HG02610 (cell line): Measurements from ENCODE around the gene PLXNB1.
"Not testable (repeated sequence)": the region's sequence is repeated elsewhere in the genome, so short reads cannot be mapped to it uniquely, and the experiment has no call there.

ENCODE experiments used
- ATAC-seq: cut with Tn5 transposase; IDR thresholded peaks from one replicate; pipeline ENCODE4 v1.9.1; 2021; ENCODE audit warnings: mild to moderate bottlenecking, moderate library complexity; ENCODE audit not compliant: unreplicated experiment

PLXNB1 gene

GRCh38 chr3:48465531-48466378 lies 35.9 kb upstream of the PLXNB1 start:
- peak; percentile 81 for ATAC-seq

DNA sequence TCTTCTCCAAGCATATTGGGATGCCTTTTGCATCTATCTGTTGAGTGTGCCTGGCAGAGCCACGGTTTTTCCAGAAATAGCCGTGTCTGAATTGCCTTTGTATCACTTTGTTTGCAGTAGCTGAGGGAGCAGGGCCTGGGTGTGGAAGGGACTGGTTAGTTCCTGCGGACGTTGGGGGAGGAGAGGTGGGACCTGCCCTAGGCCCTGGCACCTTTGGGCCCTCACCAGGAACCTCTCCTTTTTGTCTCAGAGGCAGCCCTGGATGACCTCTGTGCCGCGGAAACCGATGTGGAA lies 35.3 kb upstream of the PLXNB1 start:
- ATAC-seq, result no peak

- no peak for ATAC-seq
These were observed 34.9 kb upstream of the PLXNB1 start for GRCh38 chr3:48464713-48465221.

DNA sequence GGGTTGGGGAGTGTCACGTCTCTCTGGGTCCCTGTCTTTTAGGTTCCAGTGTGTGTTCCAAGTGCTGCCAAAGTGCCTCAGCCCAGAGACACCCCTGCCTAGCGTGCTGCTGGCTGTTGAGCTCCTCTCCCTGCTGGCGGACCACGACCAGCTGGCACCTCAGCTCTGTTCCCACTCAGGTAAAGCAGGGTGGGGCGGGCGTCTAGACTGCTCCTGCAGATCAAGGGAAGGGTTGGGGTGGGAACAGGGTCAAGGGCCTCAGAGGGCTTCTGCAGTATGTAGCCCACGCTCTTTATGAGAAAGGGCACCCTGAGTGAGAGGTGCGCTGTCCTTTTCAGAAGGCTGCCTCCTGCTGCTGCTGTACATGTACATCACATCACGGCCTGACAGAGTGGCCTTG lies 33.8 kb upstream of the PLXNB1 start:
- ATAC-seq, result no peak

- not testable (repeated sequence) for ATAC-seq
These were observed 31.9 kb upstream of the PLXNB1 start for GRCh38 chr3:48461767-48462166.

DNA sequence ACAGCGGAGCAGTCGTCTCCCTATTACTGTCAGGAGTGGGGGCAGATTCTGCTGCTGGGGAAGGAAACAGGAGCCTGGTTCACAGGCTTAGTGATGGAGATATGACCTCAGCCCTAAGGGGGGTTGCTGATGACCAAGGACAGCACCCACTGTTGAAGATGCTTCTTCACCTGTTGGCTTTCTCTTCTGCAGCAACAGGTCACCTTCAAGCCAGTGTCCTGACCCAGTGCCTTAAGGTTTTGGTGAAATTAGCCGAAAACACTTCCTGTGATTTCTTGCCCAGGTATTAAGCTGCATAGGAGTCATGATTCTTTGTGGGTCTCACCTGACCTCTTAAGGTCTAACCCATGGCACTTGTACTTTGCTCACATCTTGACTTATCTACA lies 30.6 kb upstream of the PLXNB1 start:
- ATAC-seq, result no peak

- ATAC-seq, result no peak
These were observed 30.1 kb upstream of the PLXNB1 start for GRCh38 chr3:48459773-48460516.

- no peak for ATAC-seq
These were observed 29.4 kb upstream of the PLXNB1 start for GRCh38 chr3:48459331-48459730.

DNA sequence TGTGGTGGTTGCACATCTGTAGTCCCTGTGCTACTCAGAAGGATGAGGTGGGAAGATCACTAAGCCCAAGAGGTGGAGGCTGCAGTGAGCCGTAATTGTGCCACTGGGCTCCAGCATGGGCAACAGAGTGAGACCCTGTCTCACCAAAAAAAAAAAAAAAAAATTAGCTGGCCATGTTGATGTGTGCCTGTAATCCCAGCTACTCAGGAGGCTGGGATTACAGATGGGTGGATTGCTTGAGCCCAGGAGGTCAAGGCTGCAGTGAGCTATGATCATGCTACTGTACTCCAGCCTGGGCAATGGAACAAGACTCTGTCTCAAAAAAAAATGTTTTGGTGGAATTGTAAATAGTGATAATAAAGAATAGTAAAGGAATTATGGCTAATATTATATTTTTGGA lies 26.6 kb upstream of the PLXNB1 start:
- ATAC-seq, result no peak

DNA sequence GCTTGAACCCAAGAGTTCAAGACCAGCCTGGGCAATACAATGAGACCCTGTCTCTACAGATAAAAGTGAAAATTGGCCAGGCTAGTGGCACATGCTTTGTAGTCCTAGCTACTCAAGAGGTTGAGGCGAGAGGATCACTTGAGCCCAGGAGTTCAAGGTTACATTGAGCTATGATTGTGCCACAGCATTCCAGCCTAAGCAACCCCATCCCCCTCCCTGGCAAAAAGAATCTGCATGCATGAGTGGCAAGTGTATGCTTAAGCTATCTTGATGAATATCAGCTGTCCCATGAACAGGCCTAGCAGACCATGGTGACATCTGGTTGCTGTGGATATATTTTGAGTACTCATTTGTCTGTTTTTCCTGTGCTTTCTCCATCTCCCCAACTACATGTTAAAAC lies 21.4 kb upstream of the PLXNB1 start:
- no peak for ATAC-seq

DNA sequence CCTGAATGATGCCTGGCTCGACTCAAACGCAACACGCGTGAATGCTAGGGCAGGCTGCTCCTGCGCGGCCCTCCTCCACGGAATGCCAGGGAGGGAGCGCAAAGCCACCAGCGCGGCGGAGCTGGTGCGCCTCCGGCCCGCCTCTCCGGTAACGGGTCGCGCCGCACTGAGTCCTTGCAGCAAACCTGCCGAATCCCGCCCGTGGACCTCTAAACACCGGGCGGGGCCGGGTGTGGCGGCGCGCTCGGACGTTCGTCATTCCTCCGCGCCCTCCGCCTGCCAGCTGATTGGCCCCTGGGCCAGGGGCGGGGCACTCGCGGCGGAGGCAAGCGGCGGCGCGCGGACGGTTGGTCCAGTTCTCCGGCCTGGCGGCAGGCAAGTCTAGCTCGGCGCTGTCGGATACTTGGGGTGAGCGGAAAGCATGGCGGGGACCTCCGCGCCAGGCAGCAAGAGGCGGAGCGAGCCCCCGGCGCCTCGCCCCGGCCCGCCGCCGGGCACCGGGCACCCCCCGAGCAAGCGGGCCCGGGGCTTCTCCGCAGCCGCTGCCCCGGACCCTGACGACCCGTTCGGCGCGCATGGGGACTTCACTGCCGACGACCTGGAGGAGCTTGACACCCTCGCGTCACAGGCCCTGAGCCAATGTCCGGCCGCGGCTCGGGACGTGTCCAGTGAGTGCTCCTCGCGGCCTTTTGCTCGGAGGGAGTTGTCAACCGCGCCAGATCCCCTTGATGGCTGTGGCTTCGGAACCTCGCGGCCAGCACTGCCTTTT lies 16.7 kb upstream of the PLXNB1 start, which contains the start of gene ATRIP:
TSS of gene ATRIP (plus strand) at position 313 of the 769 bp plus-strand sequence. CDS start at position 422, 109 bp downstream.
- ATAC-seq, result peak; percentile 87

- no peak for ATAC-seq
These were observed 16.1 kb upstream of the PLXNB1 start for GRCh38 chr3:48446043-48446424.

- no peak for ATAC-seq
These were observed 15.5 kb upstream of the PLXNB1 start for GRCh38 chr3:48445277-48445882.

DNA sequence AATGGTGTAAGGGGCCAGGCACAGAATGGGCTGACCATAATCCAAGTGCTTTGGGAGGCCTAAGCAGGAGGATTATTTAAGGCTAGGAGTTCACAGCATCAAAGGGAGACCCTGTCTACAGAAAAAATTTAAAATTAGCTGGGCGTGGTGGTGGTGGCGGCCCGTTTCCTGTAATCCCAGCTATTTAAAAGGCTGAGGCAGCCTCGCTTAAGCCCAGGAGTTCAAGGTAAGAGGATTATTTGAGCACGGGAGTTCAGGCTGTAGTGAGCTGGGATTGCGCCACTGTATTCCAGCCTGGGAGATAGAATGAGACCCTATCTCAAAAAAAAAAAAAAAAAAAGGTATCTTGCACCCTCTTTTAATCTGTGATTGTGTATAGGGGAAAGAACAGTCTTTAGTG lies 12.1 kb upstream of the PLXNB1 start:
- ATAC-seq, result no peak

DNA sequence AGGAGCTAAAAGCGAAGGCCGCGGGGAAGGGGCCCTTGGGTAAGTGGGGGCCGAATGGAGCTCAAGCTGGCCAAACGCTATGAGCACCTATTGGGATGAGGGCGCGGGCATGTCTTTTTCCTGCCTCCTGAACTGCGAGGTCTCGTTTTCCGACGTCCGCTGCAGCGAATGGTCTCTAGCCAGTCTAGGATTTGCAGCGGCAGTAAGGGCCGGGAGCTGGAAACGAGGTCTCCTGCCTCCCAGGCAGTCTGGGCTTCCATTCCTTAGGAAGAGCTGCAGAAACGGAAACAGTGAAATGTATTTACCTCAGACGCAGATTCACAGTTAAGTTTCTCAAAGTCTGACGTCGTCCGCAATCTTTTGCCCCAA lies 10.7 kb upstream of the PLXNB1 start:
- no peak for ATAC-seq

DNA sequence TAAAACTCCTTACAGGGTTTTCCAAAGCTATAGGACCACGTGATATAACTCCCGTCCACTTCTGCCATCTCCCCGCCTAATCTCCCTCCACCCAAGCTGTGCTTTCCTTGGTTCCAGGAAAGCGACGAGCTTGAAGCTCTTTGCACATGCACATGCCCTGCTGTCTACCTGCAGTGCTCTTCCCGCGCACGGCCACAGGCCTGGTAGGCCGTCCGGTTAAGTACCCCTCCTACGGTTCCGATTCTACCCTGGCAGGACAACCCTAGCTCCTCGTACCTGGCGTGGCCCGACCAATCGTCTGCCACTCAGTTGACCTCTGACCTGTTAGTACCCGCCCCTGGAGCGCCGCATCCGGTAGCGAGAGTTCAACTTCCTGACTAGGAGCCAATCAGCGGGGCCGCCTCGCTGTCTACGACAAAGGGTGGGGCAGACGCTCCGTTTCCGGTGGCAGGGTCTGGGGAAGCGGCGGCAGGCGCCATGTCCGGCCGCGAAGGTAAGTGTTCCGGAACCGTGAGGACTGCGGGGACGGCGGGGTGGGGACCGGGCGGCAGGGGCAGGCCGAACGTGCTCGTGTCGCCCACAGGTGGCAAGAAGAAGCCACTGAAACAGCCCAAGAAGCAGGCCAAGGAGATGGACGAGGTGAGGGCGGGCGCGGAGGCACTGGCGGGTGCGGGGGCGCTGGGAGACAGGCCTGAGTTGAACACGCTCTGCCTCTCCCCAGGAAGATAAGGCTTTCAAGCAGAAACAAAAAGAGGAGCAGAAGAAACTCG lies 10.1 kb upstream of the PLXNB1 start, which contains the start of the genes CCDC51 and TMA7:
TSS of gene CCDC51 (minus strand) at position 300 of the 770 bp plus-strand sequence. CDS start 4,991 bp downstream, outside the sequence.
TSS of gene TMA7 (plus strand) at position 438 of the 770 bp plus-strand sequence. CDS start at position 478, 40 bp downstream.
- ATAC-seq, result peak; percentile 96

DNA sequence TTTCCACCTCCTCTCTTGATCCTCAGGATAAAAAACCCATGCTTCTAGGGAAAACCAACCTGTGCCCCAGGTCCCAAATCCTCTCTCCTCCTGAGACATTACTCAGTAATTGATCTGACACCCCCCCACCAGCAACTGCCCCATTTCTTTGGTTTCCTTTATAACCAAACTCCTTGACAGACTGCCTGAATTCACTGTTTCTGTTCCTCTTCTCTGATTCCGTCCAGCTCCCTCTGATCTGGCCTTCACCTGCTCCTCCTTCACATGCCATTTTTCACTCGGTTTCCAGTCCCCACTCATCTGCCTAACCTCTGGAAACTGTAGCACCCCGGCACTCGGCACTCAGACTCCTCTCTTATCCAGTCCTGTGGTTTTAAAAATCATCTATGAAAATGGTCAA lies 7.9 kb upstream of the PLXNB1 start:
- ATAC-seq, result no peak

GRCh38 chr3:48436855-48437254 lies 7.0 kb upstream of the PLXNB1 start:
- no peak for ATAC-seq

DNA sequence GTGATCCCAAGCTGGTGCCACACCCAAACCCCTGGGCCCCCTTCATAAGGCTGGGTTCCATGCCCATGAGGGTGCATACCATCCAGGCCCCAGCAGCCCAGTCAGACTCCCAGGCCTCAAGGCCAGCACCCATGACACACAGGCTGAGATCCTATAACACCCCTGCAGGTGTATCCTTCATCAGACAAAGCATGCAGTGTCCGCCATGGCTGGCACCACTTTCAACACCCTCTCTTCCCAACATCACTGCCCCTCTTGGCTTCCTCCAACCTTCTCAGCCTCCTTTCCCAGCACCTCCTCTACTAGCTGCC lies 6.5 kb upstream of the PLXNB1 start:
- ATAC-seq, result no peak

DNA sequence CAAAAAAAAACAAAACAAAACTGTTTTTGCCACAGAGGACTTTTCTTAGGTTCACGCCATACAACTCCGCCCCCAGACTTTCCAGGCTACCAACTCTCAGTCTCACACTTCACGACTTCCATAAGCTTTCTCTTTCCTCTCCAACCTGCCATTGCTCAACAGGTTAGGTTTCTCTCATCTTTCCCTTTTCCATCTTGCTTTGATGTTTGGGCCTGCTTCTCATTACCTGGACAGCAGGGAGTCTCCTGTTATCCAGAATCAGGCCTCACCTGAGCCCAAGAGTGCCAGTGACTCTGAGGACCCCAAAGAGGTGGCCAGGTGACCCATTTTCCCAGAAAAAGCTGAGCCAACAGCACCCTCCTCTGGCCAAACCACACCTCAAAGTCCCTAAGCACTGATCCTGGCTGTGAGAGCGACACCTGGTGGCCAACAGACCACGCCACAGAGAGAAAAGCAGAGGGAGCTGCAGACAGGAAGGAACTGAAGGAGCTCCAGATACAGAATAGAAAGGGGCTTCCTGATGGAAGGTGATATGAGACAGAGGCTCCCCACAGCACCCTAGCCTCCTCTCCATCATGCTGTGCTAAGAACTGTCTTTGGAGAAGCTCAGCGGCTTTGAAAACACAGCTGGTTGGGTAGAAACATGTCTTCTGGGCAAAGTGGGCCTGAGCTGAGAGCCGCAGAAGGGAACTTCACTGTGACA lies 6.0 kb upstream of the PLXNB1 start:
- ATAC-seq, result no peak
